NCI-H82 (cell line): ENCODE data around the gene ZNF487.
"Not testable (repeated sequence)": the region's sequence is repeated elsewhere in the genome, so short reads cannot be mapped to it uniquely, and the experiment has no call there.

ENCODE experiments used
- DNase-seq: peaks from one replicate; lab custom pipeline; 2025; lab: John Stamatoyannopoulos, UW

Gene ZNF487

DNA sequence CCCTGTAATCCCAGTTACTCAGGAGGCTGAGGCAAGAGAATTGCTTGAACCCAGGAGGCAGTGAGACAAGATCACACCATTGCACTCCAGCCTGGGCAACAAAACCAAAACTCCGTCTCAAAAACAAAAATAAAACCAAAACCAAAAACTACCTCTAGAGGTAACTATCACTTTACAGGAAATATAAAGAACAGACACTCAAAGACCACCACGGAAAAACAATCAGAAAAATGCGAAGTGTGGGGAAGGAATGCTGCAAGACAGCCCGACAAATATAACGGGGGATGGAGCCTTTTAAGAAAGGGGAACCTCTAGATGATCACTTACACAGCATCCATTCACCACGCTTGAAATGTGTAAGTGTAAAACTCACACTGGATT is 32.2 kb upstream of the ZNF487 start:
- no peak for DNase-seq

DNA sequence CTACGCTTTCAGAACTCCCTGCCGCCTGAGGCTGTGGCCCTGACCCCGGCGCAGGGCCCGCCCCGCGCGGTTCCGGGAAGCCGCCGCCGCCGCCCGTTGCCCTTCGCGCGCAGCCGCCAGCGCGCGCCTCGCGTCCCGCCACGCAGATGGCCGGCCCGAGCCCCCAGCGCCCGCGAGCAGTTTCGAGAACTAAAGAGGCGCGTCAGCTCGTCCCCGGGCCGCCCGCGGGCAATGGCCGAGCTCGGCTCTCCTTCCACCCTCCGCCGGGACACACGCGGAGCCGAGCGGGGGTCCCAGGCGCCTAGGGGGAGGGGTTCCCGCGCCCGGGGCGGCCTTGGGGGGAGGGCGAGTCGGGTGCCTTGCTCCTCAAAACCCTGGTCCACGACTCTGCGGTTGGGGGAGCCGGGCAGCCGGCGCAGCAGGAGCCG is 29.7 kb upstream of the ZNF487 start:
- peak; percentile 33 for DNase-seq

GRCh38 chr10:43407576-43408330 is 29.2 kb upstream of the ZNF487 start:
- DNase-seq, result peak; percentile 86

- DNase-seq, result no peak
These were observed 28.6 kb upstream of the ZNF487 start for GRCh38 chr10:43408331-43408709.

- DNase-seq, result peak; percentile 95
These were observed 28.1 kb upstream of the ZNF487 start, which contains the start of gene HNRNPF for GRCh38 chr10:43408710-43409384. TSS of gene HNRNPF (minus strand) at chr10:43409186. CDS start at chr10:43387884, 21,302 bp downstream.

DNA sequence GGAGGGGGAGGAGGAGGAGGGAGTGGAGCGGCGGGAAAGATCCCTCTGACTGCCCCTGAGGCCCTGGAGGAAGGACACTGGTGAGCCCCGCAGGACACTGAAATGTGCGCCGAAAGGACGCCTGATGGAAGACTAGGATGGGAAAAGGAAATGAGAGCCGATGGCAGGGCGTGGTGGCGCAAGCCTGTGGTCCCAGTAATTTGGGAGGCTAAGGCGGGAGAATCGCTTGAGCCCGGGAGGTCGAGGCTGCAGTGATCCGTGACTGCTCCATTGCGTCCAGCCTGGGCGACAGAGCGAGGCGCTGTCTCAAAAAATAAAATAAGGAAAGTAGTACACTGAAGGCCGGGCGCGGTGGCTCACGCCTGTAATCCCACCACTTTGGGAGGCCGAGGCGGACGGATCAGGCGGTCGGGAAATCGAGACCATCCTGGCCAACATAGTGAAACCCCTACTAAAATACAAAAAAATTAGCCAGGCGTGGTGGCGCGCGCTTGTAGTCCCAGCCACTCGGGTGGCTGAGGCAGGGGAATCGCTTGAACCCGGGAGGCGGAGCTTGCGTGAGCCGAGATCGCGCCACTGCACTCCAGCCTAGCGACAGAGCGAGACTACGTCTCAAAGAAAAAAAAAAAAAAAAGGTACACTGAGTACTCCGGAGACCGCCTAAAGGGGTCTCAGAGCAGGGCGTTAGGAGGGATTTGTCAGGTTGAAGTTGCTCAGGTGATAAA is 27.4 kb upstream of the ZNF487 start:
- no peak for DNase-seq

DNA sequence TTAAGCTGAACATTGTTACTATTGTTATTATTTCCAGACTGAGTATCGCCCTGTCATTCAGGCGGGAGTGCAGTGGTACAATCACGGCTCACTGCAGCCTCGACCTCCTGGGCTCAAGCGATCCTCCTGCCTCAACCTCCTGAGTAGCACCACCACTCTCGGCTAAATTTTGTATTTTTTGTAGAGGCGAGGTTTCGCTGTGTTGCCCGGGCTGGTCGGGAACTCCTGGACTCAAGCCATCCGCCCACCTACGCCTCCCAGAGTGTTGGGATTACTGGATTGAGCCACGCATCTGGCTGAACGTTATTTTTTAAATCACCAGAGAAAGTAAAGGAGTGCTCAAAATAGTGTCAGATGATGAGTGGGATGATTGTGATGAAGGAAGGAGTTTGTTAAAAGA is 26.6 kb upstream of the ZNF487 start:
- no peak for DNase-seq

DNA sequence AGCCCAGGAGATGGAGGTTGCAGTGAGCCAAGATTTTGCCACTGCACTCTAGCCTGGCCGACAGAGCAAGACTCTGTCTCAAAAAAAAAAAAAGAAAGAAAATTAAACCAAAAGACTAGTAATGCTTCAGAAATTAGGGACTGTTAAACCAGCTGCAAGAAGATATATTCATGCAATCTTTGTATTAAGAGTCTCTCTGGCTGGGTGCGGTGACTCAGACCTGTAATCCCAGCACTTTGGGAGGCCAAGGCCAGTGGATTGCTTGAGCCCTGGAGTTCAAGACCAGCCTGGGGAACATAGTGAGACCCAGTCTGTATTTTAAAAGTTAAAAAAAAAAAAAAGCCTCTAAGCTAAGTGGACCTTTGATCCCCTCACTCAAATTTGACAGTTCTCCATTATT is 25.4 kb upstream of the ZNF487 start:
- no peak for DNase-seq

- DNase-seq, result no peak
These were observed 21.4 kb upstream of the ZNF487 start for GRCh38 chr10:43415544-43415943.

DNA sequence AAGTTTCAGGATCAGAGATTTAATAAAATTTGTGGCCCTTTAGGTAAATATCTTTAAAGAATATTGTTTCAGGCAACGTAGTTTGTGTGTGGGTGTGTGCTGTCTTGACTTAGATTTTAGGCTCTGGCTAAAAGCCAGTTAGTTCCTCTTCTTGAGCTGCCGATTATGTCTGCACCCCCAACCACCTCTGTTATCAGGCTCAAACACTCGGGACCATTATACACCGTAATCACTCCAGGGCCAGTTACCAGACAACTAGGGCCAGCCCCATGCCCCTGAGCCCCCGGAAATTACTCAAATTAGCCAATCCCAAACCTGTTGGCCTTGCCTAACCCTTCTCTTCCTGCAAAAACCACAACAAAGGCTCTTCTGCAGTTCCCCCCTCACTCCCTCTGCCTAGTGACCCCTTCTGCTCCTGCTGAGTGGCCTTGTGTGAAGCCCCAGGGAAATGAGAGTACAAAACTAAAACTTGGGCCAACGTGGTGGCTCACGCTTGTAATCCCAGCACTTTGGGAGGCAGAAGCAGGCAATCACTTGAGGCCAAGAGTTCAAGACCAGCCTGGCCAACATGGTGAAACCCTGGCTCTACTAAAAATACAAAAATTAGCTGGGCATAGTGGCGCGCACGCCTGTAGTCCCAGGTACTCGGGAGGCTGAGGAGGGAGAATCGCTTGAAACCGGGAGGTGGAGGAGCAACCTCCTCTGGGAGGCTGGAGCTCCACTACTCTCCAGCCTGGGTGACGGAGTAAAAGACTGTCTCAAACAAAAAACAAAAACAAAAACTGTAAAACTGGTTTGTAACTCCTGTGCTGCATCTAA is 18.8 kb upstream of the ZNF487 start:
- peak; percentile 9 for DNase-seq

- DNase-seq, result no peak
These were observed 16.9 kb upstream of the ZNF487 start for GRCh38 chr10:43419997-43420368.

DNA sequence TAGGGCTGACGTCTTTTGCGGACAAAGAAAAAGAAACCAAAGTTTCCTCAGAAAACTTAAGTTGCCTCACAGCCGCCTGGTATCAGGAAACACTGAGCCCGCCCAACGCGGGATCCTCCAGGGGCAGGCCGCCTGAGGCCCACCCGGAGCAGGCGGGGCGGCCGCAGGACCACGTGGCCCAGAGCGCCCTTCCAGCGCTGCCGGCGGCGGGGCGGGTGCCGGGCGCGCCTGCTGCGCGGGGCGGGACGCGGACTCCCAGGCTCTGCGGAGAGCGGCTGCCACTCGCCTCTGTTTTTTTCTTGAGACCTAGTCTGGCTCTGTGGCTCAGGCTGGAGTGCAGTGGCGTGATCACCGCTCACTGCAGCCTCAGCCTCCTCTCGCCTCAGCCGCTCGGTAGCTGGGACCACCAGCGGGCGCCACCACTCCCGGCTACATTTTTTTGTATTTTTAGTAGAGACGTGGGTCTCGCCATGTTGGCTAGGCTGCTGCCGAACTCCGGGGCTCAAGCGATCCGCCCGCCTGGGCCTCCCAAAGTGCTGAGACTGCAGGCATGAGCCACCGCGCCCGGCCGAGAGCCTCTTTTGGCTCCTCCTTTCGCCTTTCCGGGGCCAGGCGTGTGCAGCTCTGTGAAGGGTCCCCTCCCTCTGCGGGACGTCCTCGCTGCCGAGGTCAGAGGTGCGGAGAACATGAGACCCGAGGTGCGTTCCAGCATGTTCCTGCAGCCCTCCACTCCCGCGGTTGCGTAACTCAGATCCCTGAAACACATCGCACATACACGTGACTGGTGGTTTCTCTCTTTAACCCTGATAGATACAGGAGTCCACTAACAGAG is 16.3 kb upstream of the ZNF487 start:
- DNase-seq, result peak; percentile 63

GRCh38 chr10:43421201-43421507 is 15.8 kb upstream of the ZNF487 start:
- DNase-seq, result no peak

- DNase-seq, result no peak
These were observed 15.4 kb upstream of the ZNF487 start for GRCh38 chr10:43421519-43421918.

DNA sequence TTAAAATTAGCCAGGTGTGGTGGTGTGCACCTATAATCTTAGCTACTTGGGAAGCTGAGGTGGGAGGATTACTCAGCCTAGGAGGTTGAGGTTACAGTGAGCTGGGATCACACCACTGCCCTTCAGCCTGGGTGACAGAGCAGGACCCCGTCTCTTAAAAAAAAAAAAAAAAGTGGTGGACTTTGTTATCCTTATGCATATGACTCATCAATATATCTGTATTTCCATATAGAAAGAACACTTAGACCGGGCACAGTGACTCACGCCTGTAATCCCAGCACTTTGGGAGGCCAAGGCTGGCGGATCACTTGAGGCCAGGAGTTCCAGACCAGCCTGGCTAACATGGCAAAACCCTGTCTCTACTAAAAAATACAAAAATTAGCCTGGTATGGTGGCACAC is 15.0 kb upstream of the ZNF487 start:
- not testable (repeated sequence) for DNase-seq

GRCh38 chr10:43424416-43424815 is 12.5 kb upstream of the ZNF487 start:
- no peak for DNase-seq

DNA sequence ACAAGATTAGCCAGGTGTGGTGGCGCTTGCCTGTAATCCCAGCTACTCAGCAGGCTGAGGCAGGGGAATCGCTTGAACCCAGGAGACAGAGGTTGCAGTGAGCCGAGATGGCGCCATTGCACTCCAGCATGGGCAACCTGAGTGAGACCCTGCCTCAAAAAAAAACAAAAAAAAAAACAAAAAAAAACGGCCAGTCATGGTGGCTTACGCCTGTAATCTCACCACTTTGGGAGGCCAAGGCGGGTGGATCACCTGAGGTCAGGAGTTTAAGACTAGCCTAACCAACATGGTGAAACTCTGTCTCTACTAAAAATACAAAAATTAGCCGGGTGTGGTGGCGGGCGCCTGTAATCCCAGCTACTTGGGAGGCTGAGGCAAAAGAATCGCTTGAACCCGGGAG is 10.4 kb upstream of the ZNF487 start:
- DNase-seq, result not testable (repeated sequence)

GRCh38 chr10:43427166-43427825 is 9.6 kb upstream of the ZNF487 start:
- DNase-seq, result no peak

- no peak for DNase-seq
These were observed 5.8 kb upstream of the ZNF487 start for GRCh38 chr10:43430926-43431663.
